Parathyroid adenoma (tissue), 2 donors: ENCODE measurements around the gene TMEM52.

Source experiments
- H2AFZ ChIP-seq: fragments of 300-600 bp; sonication (generic); one replicate; pipeline ENCODE4 v1.7.0; 2017; ENCODE audit warnings: antibody characterized with exemption, mild to moderate bottlenecking
- H3K27ac ChIP-seq: fragments of 300-600 bp; sonication (generic); one replicate; pipeline ENCODE4 v1.7.0; 2017
- H3K27me3 ChIP-seq: fragments of 300-600 bp; sonication (generic); one replicate; pipeline ENCODE4 v1.7.0; 2017; ENCODE audit warnings: low read length; ENCODE audit not compliant: control insufficient read depth, insufficient read depth
- H3K36me3 ChIP-seq: fragments of 300-600 bp; sonication (generic); one replicate; pipeline ENCODE4 v1.7.0; 2017; ENCODE audit warnings: low read length; ENCODE audit not compliant: control insufficient read depth, insufficient read depth
- H3K4me1 ChIP-seq: fragments of 300-600 bp; sonication (generic); one replicate; pipeline ENCODE4 v1.7.0; 2017; ENCODE audit warnings: control low read depth
- H3K4me2 ChIP-seq: fragments of 300-600 bp; sonication (generic); one replicate; pipeline ENCODE4 v1.7.0; 2017; ENCODE audit warnings: low read length
- H3K4me3 ChIP-seq: fragments of 300-600 bp; sonication (generic); one replicate; pipeline ENCODE4 v1.7.0; 2017; ENCODE audit warnings: low read depth, low read length
- H3K79me2 ChIP-seq: fragments of 300-600 bp; sonication (generic); one replicate; pipeline ENCODE4 v1.7.0; 2017; ENCODE audit warnings: control low read depth
- H3K9ac ChIP-seq: fragments of 300-600 bp; sonication (generic); one replicate; pipeline ENCODE4 v1.7.0; 2017; ENCODE audit warnings: mild to moderate bottlenecking
- H3K9me3 ChIP-seq: fragments of 300-600 bp; sonication (generic); one replicate; pipeline ENCODE4 v1.7.0; 2017; ENCODE audit warnings: low read length; ENCODE audit not compliant: control insufficient read depth
- CTCF ChIP-seq: fragments of 300-600 bp; sonication (generic); IDR thresholded peaks from one replicate; pipeline ENCODE4 v1.7.0; 2017; ENCODE audit warnings: antibody characterized with exemption, mild to moderate bottlenecking
- donor health status: primary hyperparathyroidism.

Gene TMEM52

GRCh38 chr1:1924386-1924785 lies 5.3 kb upstream of the TMEM52 start:
- TF ChIP-seq CTCF = no peak
- H3K4me3 ChIP-seq = no peak overlapping the region

DNA sequence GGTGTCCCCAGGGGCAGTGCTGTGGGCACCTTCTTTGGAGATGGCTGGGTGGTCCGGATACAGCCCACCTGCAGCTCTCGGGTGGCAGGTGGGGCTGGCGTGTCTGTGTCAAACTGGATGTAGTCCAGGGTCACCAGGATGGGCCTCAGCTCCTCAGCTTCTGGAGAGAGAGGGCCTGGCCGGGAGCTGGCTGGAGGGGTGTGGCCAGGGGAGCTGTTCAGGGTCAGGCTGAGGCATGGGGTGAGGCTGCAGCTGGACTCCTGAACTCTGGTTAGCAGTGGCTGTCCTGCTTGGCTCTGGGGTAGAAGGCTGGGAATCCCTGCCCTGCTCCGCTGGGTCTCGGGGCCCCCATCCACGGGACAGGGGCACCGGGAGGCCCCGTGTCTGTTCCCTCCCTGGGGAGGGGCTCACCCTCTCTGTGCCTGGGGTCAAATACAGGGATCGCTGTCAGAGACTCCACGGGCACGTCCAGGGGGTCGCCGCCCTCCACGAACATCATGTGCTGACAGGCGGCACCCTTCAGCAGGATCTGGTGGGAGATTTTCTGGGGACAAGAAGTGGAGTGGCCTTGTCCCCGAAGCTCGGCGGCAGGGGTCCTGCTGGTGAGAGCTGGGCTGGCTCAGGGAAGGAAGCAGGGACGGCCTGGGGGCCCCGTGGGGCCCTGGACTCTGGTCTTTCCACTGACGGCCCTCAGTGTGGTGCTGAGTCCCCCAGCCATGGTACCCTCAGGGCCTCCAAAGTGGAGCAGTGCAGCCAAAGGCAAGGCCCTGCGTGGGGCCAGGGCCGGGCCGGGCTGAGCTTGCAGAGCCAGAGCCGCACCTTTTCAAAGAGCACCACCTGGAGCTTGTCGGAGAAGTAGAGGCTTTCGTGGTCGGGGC lies 4.1 kb upstream of the TMEM52 start:
- Histone ChIP-seq H3K27me3 (no peaks in the 10 kb centered on the region), H3K9me3 (no peaks in the 10 kb centered on the region), H3K4me2 (no peak overlapping the region), H3K27ac (no peak overlapping the region), H3K9ac (no peak overlapping the region), H3K4me3 (no peak overlapping the region), H3K4me1 (no peaks in the 10 kb centered on the region), H3K36me3 (no peaks in the 10 kb centered on the region), H2AFZ (no peak overlapping the region), H3K79me2 (no peaks in the 10 kb centered on the region)
- no peak for TF ChIP-seq CTCF

More at GRCh38 chr1:1924386-1924785, 5.3 kb upstream of the TMEM52 start:
- Histone ChIP-seq H3K4me1 (no peaks in the 10 kb centered on the region), H3K27ac (no peak overlapping the region), H3K9ac (no peak overlapping the region), H3K9me3 (no peaks in the 10 kb centered on the region), H3K79me2 (no peaks in the 10 kb centered on the region), H3K36me3 (no peaks in the 10 kb centered on the region), H3K27me3 (no peaks in the 10 kb centered on the region), H2AFZ (no peak overlapping the region), H3K4me2 (no peak overlapping the region)

- no peaks in the 10 kb centered on the region for H3K79me2 ChIP-seq
- H3K27me3 ChIP-seq = no peaks in the 10 kb centered on the region
- H3K4me1 ChIP-seq = no peaks in the 10 kb centered on the region
- no peaks in the 10 kb centered on the region for H3K36me3 ChIP-seq
- H3K4me2 ChIP-seq = no peak overlapping the region
- no peak overlapping the region for H3K4me3 ChIP-seq
- no peak for TF ChIP-seq CTCF
- no peak overlapping the region for H3K9ac ChIP-seq
- no peak overlapping the region for H3K27ac ChIP-seq
- no peaks in the 10 kb centered on the region for H3K9me3 ChIP-seq
- H2AFZ ChIP-seq = no peak overlapping the region
Measured at GRCh38 chr1:1922702-1922955, 3.5 kb upstream of the TMEM52 start.

DNA sequence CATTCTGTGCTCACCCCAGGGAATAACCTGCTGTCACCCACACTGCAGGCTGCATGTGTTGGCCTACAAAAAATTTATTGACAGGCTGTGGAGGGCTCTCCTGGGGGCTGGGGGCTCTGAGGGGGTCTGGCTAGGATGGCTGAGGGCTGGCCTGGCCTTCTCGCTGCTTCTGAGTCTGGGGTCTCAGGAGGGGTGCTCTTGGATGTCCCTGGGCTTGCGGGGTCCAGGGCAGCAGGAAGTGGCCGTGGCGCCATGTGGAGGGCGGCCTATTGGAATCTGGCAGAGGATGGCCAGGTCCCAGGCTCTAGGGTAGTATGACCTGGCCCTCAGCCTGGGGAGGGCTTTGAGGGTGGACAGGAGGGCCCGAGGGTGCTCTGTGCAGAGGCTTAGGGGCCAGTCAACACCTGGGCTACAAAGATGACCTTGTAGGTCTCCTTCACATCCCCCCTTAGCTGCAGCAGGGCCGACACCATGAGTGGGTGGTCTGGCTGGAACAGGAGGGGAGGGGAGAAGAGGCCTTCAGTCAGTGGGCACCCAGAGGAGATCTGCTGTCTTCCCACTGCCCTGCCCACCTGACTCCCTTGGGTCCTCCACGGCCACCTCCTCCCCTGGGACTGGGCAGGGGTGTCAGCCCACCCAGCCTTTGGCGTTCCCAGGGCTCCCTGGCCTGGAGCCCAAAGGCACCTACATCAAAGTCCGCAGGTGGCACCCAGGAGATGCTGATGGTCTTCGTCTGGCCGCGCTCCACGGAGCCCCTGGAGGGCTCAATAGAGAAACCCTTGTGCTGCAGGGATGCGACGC lies 3.0 kb upstream of the TMEM52 start:
- no peak overlapping the region for H3K27ac ChIP-seq
- H3K27me3 ChIP-seq = no peaks in the 10 kb centered on the region
- H3K4me1 ChIP-seq = no peaks in the 10 kb centered on the region
- H3K4me3 ChIP-seq = no peak overlapping the region
- no peaks in the 10 kb centered on the region for H3K79me2 ChIP-seq
- no peaks in the 10 kb centered on the region for H3K9me3 ChIP-seq
- H2AFZ ChIP-seq = no peak overlapping the region
- TF ChIP-seq CTCF = no peak
- H3K4me2 ChIP-seq = no peak overlapping the region
- H3K36me3 ChIP-seq = no peaks in the 10 kb centered on the region
- no peak overlapping the region for H3K9ac ChIP-seq
